Posterior vena cava (tissue), 2 donors: Measurements from ENCODE around the gene USP9Y. TPM values are rescaled to one million over a fixed set of nuclear protein-coding genes. Genes with fewer than 3 reads are reported as not detected.
"Not testable (repeated sequence)": the region's sequence is repeated elsewhere in the genome, so short reads cannot be mapped to it uniquely, and the experiment has no call there.

Experiments
- DNase-seq: peaks from one replicate; pipeline ENCODE4 v3.0.0-alpha.2; 2020; ENCODE audit warnings: low spot score
- intact Hi-C, 2 donors: fragments of 100-400 bp; cut with DNase I; formaldehyde crosslinking; loops; one replicate each; pipeline versions ENCODE4 v1.14.1 to v1.14.2; 2022 to 2023
- long read RNA-seq, 2 donors: library from polyadenylated mRNA; unstranded; transcript quantifications; one replicate each; pipeline ENCODE4 v2.0.0, GENCODE V29; 2020 to 2021
- total RNA-seq, 2 donors: library from RNA; stranded (reverse); fragmentation: NEBNext Ultra II Directional; extraction: Animal tissue kit (Norgen Biotek cat#: 25700); gene quantifications; one replicate each; pipeline ENCODE4 v1.2.1, GENCODE V29; 2021
- donor health status: DM: yes; HTN: yes; CAD: no.
- donor health status: DM: yes; HTN: yes; CAD: no.

USP9Y gene, protein sequence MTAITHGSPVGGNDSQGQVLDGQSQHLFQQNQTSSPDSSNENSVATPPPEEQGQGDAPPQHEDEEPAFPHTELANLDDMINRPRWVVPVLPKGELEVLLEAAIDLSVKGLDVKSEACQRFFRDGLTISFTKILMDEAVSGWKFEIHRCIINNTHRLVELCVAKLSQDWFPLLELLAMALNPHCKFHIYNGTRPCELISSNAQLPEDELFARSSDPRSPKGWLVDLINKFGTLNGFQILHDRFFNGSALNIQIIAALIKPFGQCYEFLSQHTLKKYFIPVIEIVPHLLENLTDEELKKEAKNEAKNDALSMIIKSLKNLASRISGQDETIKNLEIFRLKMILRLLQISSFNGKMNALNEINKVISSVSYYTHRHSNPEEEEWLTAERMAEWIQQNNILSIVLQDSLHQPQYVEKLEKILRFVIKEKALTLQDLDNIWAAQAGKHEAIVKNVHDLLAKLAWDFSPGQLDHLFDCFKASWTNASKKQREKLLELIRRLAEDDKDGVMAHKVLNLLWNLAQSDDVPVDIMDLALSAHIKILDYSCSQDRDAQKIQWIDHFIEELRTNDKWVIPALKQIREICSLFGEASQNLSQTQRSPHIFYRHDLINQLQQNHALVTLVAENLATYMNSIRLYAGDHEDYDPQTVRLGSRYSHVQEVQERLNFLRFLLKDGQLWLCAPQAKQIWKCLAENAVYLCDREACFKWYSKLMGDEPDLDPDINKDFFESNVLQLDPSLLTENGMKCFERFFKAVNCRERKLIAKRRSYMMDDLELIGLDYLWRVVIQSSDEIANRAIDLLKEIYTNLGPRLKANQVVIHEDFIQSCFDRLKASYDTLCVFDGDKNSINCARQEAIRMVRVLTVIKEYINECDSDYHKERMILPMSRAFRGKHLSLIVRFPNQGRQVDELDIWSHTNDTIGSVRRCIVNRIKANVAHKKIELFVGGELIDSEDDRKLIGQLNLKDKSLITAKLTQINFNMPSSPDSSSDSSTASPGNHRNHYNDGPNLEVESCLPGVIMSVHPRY (N-terminal part only)
- not detected for total RNA-seq
- long read RNA-seq, donor 1: 0 reads
- long read RNA-seq, donor 2: 0 reads

DNA sequence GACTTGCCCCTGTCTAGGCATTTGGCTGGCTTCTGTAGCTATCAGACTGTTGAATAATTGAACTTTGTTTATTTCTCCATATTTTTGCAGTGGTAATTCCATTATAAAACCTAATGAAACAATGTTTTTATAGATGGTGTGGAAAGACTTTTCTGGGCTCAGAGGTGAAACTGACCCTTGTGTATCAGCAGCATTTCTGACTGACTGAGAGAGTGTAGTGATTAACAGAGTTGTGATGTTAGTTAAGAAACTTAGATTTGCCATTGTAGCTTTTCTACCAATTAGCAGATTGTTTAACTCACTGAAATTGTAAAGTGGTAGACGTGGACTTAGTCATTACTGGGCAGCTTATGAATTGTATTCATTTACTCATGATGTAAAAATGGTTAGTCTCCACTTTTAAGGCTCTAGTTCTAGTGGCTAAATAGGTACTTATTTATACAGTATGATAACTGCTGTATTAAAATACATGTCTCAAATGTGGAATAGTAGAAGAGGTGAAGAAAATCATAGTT, at the start of gene USP9Y:
TSS of gene USP9Y (plus strand) at position 51 of the 515 bp plus-strand sequence. CDS start 8,217 bp downstream, outside the sequence.
- intact Hi-C loops: no loop called here
- DNase-seq: no peak

DNA sequence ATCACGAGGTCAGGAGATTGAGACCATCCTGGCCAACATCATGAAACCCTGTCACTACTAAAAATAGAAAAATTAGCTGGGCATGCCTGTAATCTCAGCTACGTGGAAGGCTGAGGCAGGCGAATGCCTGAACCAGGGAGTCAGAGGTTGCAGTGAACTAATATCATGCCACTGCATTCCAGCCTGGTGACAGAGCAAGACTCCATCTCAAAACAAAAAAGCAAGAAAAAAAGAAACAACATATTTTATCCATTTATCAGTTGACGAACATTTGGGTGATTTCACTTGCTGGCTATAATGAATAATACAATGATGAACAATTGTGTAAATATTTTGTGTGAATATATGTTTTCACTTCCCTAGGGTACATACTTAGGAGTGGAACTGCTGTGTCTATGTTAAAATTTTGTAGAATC, 49.4 kb upstream of the USP9Y start:
- DNase-seq: no peak
- intact Hi-C loops: no loop called here

DNA sequence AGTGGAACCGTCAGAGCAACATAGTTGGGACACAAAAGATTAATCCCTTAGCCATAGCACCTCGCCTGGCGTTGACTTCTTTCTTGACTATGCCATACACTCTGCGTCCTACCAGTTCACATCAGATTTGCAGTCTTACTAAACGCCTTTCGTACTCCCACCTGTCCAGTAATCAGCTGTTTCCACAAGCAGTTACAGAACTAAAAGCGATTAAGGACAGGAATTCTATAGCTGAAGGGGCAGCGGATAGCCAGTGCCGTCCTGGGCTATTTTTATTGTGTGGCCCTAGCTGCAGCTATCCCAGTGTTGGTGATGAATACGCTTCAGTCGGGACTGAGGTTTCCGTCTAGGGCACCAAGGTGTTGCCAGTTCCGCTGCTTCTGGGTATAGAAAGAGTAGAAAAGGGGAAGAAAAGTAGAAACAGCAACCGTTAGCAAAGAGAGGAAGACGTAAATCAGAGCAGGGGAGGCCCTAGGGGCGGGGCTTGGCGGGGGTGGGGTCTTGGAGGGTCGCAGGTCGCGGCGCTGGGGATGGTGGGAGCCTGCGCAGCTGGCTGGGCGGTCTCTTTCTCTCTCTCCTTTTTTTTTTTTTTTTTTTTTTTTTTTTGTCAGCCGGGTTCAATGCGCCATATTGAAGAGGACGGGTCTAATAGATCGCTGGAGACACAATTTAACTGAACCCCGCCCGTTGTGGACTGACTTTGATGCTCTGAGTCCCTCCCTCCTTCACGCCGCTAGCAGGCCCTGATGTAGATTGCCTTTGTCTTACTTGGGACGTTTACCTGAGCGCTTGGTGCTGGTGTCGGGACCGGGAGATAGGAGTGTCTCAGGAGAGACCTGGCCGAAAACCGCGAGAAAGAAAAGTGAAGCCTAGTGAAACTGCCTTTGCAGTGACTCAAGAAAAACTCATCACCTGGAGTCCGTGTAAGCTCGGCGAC, 39.0 kb upstream of the USP9Y start:
- DNase-seq: no peak
- intact Hi-C loops: no loop called here

DNA sequence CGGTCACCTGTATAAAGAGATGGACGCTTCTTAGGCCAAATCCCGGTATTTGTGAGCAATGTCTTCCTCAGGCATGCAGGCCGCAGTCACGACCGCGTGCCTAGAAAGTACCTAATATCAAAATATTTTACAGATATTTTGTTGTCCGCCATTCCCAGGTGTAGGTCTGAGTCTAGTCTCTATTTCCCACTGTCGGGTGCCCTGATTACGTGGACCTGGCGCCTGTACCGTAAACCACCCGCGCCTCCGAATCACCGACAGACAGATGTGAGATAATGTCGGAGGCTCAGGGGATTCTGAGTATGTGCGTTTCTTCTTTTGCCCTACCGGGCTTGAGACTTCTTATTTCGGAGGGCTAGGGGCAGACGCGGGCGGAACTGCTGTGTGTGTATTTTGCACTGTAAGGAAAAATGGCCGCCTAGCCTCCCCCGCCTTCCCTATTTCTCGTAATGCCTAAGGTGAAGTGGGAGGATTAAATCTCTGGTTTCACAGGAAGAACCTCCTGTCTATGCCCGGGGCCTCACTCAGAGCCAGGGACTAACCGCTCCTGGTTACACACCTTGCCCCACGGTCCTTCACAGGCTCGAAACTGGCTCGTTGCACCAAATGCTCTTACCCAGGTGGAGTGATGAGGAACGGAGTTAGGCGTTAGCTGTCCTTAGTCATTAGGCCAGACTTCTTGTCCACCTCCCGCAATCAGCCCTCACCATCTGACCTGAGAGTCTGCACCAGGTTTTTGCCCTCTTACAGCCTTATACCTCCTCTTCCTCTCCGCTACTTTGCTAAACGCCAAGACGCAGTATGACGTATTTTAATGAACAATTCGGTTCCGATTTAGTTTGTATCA, 38.1 kb upstream of the USP9Y start:
- no peak for DNase-seq
- intact Hi-C loops: no loop called here

DNA sequence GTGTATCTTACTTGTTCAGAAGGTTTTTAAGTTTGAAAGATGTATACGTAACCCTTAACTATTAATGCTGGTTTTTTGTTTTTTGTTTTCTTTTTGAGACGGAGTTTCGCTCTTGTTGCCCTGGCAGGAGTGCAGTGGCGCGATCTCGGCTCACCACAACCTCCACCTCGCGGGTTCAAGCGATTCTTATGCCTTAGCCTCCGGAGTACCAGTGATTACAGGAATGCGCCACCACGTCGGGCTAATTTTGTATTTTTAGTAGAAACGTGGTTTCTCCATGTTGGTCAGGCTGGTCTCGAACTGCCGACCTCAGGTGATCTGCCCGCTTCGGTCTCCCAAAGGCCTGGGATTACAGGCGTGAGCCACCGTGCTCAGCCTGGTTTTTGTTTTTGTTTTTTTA, 37.2 kb upstream of the USP9Y start:
- DNase-seq, intact Hi-C loops: not testable (repeated sequence)

DNA sequence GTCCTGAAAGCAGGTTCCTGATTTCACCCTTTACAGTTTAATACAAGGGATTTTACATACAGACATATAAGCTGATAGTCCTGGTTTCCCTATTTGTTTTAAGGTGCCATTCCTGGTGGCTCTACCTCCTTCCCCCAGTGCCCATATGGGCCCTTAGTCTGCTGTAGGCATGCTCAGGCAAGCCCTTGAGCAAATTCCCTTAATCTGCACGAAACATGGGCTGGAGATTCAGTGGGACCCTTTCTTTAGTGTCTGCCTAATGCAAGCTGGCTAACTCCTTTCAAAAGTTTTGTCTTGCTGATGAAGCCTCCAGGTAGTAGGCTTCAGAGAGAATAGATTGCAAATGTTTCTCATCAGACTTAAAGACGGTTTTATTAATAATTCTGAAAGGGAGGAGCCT, 22.9 kb upstream of the USP9Y start:
- DNase-seq: no peak
- intact Hi-C loops: no loop called here

DNA sequence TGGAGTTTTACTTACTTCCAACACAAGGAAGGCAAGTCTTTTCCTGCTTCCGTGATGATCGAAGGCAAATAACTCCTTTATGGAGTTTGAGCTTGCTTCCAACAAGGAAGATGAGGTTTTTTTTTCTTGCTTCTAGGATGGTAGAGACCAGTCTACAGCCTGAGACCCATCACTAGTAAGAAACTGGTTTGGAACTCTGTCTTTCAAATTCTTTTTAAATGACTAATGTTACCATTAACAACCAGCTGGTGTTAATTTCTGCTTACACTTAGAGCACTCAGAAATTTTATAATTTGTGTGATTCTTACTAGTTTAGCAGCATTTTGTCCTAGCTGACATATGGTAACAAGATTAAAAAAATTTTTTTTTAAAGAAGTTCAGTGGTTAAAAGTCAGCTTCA, 19.5 kb upstream of the USP9Y start:
- intact Hi-C loops: no loop called here

DNA sequence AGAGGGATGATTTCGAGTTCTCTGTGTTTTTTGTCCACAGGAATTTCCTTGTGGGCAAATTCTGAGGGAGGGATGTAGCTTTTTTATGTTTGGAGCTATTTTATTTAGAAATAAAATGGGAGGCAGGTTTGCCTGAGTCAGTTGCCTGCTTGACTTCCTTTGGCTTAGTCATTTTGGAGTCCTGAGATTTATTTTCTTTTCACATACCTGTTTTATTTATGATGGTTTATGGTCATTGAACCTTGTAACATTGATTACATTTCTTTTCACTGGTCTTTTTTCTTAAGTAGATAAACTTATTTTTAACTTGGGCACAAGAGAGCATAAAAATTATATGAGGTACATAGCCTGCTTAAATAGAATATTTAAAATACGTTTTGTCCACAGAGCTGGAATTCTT, 12.7 kb upstream of the USP9Y start:
- DNase-seq: no peak
- intact Hi-C loops: no loop called here

More for the DNA sequence above, 19.5 kb upstream of the USP9Y start:
- no peak for DNase-seq

DNA sequence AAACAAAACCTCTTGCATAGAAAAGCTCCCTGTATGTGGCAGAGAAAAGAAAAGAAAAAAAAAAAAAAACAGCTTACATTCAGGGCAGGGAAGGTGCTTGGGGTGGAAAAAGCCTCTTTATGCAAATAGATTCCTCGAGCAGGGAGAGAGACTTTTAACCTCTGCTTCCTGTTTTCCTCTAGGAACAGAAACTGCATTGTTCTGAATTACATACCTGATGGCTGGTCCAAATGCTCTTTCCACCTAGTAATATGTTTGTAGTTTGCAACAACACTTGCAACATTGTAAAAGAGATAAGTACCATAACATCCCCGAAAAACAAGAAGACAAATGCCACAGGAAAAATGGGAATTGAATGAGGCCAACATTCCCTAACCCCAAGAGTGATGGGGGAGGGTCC, 944 bp upstream of the USP9Y start:
- intact Hi-C loops: no loop called here
- DNase-seq: no peak

DNA sequence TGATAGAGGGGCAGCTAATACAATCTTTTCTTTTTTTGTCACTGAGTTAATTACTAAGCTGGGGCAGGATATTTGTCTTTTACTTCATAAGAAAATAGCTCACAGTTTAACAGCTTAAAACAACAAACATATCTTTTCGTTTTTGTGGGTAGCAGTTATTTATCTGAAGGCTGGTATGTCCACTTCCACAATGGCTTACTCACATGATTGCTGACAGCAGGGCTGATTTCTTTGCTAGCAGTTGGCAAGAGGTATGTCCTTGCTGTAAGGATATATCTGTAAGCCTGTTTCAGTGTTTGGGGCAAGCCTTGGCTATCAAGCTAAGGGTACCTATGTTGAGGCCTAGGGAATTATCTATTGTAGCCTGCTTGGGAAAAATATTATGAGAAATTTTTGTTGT, 1.1 kb downstream of the USP9Y start:
- intact Hi-C loops: no loop called here
- DNase-seq: no peak

DNA sequence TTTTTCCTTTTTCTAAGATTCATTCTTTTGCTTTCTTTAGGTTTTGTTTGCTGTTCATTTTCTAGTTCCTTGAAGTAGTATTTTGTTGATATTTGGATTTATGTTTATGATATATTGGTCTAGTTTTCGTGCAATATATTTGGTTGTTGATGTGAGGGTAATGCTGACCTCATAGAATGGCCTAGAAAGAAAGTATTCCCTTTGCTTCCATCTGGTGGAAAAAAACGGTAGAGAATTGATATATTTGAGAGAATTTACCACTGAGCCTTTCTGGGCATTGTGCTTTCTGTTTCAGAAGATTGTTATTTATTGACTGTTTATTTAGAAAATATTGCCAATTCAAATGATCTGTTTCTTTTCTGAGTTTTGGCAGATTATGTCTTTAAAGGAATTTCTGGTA, 9.4 kb downstream of the USP9Y start:
- DNase-seq: no peak
- intact Hi-C loops: no loop called here

DNA sequence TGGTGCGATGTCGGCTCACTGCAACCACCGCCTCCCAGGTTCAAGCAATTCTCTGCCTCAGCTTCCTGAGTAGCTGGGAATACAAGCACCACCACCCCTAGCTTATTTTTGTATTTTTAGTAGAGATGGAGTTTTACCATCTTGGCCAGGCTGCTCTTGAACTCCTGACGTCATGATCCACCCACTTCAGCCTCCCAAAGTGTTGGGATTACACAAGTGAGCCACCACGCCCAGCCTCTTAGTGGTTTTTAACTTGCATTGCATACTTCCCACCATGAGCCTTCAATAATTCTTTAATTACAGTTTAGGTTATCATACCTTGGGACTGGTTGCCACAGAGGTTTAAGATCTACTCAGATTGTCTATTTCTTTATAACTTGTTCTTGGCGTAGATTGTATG, 14.3 kb downstream of the USP9Y start:
- intact Hi-C loops: no loop called here
- DNase-seq: no peak

DNA sequence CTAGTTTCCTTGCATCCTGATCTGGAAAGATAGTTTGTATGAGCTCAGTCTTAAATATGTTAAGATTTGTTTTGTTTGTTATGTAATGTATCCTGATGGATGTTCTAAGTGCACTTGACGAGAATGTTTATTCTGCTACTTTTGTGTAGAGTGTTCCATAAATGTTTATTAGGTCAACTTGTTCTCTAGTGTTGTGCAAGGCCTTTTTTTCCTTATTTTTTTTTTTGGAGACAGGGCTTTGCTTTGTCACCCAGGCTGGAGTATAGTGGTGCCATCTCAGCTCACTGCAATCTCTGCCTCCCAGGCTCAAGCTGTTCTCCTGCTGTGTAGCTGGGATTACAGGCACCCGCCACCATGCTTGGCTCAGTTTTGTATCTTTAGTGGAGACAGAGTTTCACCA, 28.7 kb downstream of the USP9Y start:
- intact Hi-C loops: no loop called here
- DNase-seq: no peak

DNA sequence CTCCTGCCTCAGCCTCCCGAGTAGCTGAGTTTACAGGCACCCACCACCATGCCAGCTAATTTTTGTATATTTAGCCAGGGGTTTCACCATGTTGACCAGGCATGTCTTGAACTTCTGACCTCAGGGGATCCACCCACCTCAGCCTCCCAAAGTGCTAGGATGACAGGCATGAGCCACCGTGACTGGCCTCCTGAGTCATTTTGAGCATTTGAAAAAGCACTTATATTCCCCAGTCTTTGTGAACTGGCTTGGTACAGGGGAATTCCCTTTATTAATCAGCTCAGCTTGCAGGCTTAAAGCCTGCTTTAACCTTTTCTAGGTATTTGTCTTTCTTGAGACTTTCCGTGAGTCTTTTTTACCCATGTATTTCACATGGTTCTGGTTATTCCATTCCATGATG, 32.6 kb downstream of the USP9Y start:
- DNase-seq: no peak

DNA sequence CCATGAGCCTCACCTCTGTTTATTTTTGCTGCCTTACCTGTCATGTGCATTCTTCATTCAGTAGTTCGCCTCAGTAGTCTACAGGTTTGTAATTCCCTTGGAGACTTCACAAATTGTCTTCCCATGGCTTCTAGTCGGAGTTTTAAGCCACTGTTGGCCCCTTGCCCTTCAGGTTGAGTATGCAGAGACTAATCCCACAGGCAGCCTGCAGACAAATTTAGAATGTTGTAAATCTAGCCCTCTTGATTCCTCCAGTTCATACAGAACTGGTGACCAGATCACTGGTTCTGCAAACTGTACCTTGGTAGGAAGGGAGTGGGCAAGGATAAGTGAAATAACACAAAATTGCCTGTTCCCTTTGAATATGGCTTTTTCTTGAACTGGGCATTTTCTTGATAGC, 33.0 kb downstream of the USP9Y start:
- intact Hi-C loops: no loop called here
- DNase-seq: no peak

More for the DNA sequence above, 32.6 kb downstream of the USP9Y start:
- intact Hi-C loops: no loop called here

DNA sequence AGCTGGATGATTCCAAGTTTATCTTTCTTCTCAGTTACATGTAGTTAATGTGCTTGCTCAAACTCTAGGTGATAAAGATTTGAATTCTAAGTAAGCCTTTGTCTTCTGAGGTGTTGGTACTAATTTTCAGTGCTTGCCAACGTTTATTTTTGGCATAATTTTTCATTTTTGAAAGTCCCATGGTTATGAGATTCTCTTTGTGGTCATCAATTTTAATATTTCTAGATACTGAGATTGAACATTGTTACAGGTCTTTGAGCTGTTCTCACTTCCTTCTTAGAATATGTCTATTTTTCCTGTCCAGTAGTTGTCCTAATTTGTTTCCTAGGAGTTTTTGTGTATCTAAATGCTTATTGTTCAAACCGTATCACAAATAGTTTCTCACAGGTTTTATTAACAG, 40.4 kb downstream of the USP9Y start:
- DNase-seq: no peak
- intact Hi-C loops: no loop called here

DNA sequence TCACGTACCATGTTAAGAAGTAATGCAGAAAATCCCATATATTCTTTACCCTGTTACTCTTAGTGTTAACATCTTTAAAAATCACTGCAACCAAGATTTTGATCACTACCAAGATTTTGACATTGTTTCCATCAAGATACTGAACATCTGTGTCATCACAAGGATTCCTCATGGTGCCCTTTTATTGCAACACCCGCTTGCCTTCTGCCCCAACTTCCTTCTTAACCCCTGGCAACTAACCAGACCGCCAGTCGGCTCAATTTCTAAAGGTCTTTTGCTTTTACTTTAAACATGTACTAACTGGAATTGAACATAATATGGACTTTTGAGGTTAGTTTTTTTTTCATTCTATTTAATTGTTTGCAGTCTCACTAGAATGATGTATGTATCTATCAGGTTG, 41.7 kb downstream of the USP9Y start:
- intact Hi-C loops: no loop called here
- DNase-seq: no peak

DNA sequence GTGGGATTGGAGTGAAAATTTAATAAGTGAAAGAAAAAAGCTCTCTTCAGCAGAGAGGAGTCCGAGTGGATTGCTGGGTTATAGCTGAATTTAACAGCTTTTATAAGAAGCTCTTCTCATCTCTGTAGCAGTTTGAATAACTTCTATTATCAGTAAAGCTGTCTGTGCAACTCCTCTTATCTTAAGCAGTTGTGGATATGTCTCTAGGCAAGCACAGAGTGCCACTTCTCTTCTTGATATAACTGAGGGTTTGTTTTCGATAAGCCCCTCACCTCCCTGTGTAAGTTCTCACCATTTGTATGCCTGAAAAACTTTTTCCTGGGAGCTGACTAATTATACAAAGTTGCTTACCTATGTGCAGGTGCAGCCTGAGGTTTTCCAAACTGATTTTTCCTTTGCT, 43.1 kb downstream of the USP9Y start:
- no peak for DNase-seq
- intact Hi-C loops: no loop called here
